Measurements from ENCODE around the gene FER.

- TF ChIP-seq CTCF (conservative IDR thresholded peaks at IDR 0.05; ENCODE audit: low read length) = no peak
- no peak for TF ChIP-seq EZH2phosphoT487 (IDR thresholded peaks at IDR 0.05; ENCODE audit: borderline replicate concordance, low read depth, low read length)
Observed at GRCh38 chr5:109215040-109215439, 467.3 kb downstream of the FER start.

Measured in OCI-LY7 (cell line).